HS-27A (cell line): Measurements from ENCODE around the gene TNFRSF13B.
"Not testable (repeated sequence)": the region's sequence is repeated elsewhere in the genome, so short reads cannot be mapped to it uniquely, and the experiment has no call there.

ENCODE experiments used
- DNase-seq: peaks from one replicate; pipeline ENCODE4 v3.0.0-alpha.2; 2012; ENCODE audit warnings: low read depth, missing footprints

TNFRSF13B gene

GRCh38 chr17:16909472-16910246, 62.3 kb downstream of the TNFRSF13B start:
- no peak for DNase-seq

- no peak for DNase-seq
Observed at GRCh38 chr17:16908273-16908672, 63.6 kb downstream of the TNFRSF13B start.

GRCh38 chr17:16906680-16907079, 65.2 kb downstream of the TNFRSF13B start:
- peak; percentile 58 for DNase-seq

GRCh38 chr17:16905593-16906191, 66.2 kb downstream of the TNFRSF13B start:
- DNase-seq, result peak; percentile 90

- DNase-seq, result not testable (repeated sequence)
Observed at GRCh38 chr17:16903070-16903469, 68.8 kb downstream of the TNFRSF13B start.

GRCh38 chr17:16900288-16900882, 71.5 kb downstream of the TNFRSF13B start:
- DNase-seq, result no peak

- not testable (repeated sequence) for DNase-seq
Observed at GRCh38 chr17:16897211-16897896, 74.6 kb downstream of the TNFRSF13B start.

GRCh38 chr17:16896235-16896634, 75.7 kb downstream of the TNFRSF13B start:
- DNase-seq, result not testable (repeated sequence)

- not testable (repeated sequence) for DNase-seq
Observed at GRCh38 chr17:16893527-16893926, 78.4 kb downstream of the TNFRSF13B start.

GRCh38 chr17:16892876-16893454, 79.0 kb downstream of the TNFRSF13B start:
- DNase-seq, result not testable (repeated sequence)

- DNase-seq, result no peak
Observed at GRCh38 chr17:16889088-16889465, 82.8 kb downstream of the TNFRSF13B start.
